NCI-H2029 treated with DMSO at 0.1 percent for 48 hours (cell line): Measurements from ENCODE around the gene FCAR.
"Not testable (repeated sequence)": the region's sequence is repeated elsewhere in the genome, so short reads cannot be mapped to it uniquely, and the experiment has no call there.

Experiments used
- DNase-seq: peaks from one replicate; lab custom pipeline; 2025; lab: John Stamatoyannopoulos, UW

Gene FCAR

GRCh38 chr19:54894106-54894505 lies 20.1 kb downstream of the FCAR start:
- not testable (repeated sequence) for DNase-seq

GRCh38 chr19:54896036-54896435 lies 22.0 kb downstream of the FCAR start:
- no peak for DNase-seq

GRCh38 chr19:54898685-54899084 lies 24.6 kb downstream of the FCAR start:
- DNase-seq: not testable (repeated sequence)

- not testable (repeated sequence) for DNase-seq
Observed at GRCh38 chr19:54899646-54900045, 25.6 kb downstream of the FCAR start.

GRCh38 chr19:54901153-54901552 lies 27.1 kb downstream of the FCAR start:
- DNase-seq: not testable (repeated sequence)

GRCh38 chr19:54902061-54902460 lies 28.0 kb downstream of the FCAR start:
- no peak for DNase-seq

GRCh38 chr19:54903303-54903702 lies 29.3 kb downstream of the FCAR start:
- no peak for DNase-seq

GRCh38 chr19:54904261-54904660 lies 30.2 kb downstream of the FCAR start:
- not testable (repeated sequence) for DNase-seq

- DNase-seq: no peak
Observed at GRCh38 chr19:54905421-54905802, 31.4 kb downstream of the FCAR start.

GRCh38 chr19:54905803-54906511 lies 31.9 kb downstream of the FCAR start, which contains the start of gene NCR1:
TSS of gene NCR1 (plus strand) at chr19:54906148. CDS start at chr19:54906188, 40 bp downstream.
- no peak for DNase-seq

GRCh38 chr19:54906819-54907218 lies 32.8 kb downstream of the FCAR start:
- DNase-seq: no peak

- DNase-seq: not testable (repeated sequence)
Observed at GRCh38 chr19:54907899-54908298, 33.9 kb downstream of the FCAR start.

GRCh38 chr19:54916822-54917221 lies 42.8 kb downstream of the FCAR start:
- DNase-seq: no peak

GRCh38 chr19:54918499-54918898 lies 44.5 kb downstream of the FCAR start:
- no peak for DNase-seq

GRCh38 chr19:54919646-54920563 lies 45.9 kb downstream of the FCAR start:
- DNase-seq: not testable (repeated sequence)

- DNase-seq: no peak
Observed at GRCh38 chr19:54921082-54921481, 47.0 kb downstream of the FCAR start.

- no peak for DNase-seq
Observed at GRCh38 chr19:54923276-54923675, 49.2 kb downstream of the FCAR start.

GRCh38 chr19:54928299-54928698 lies 54.3 kb downstream of the FCAR start:
- no peak for DNase-seq

GRCh38 chr19:54937926-54938325 lies 63.9 kb downstream of the FCAR start:
- DNase-seq: no peak

GRCh38 chr19:54938906-54939305 lies 64.9 kb downstream of the FCAR start:
- no peak for DNase-seq

- DNase-seq: not testable (repeated sequence)
Observed at GRCh38 chr19:54939538-54939937, 65.5 kb downstream of the FCAR start.
